HepG2 (cell line): ENCODE measurements around the gene EGFR. TPM values are rescaled to one million over a fixed set of nuclear protein-coding genes. Genes with fewer than 3 reads are reported as not detected.

Experiments used
- ATAC-seq: fragments of 200-7000 bp; cut with Tn5 transposase; 3 replicates; pipeline ENCODE4 v1.9.1; 2020; ENCODE audit warnings: mild to moderate bottlenecking, moderate library complexity
- BruUV-seq: library from RNA; stranded (reverse); fragments of 400-500 nt; replicated peaks from 2 replicates; lab custom pipeline; 2021; lab: Mats Ljungman, UMichigan
- CTCF ChIA-PET: fragments of 300-600 bp; formaldehyde crosslinking; extraction: SDS; loops from one replicate; lab custom pipeline; 2021; ENCODE audit warnings: low total read pairs, inconsistent platforms, low intra/inter-chr PET ratio; lab: Yijun Ruan, JAX
- POLR2A ChIA-PET: fragments of 350-600 bp; sonication (Branson Sonifier 250); formaldehyde crosslinking; loops from one replicate; lab custom pipeline; 2020; ENCODE audit warnings: antibody characterized with exemption, inconsistent platforms; lab: Yijun Ruan, JAX
- DNase-seq: peaks from one replicate; pipeline ENCODE4 v3.0.0-alpha.2; 2015; ENCODE audit warnings: low spot score
- FAIRE-seq: peaks from 3 replicates; lab custom pipeline; 2011; peaks lifted over from hg19 to GRCh38; lab: Jason Lieb, UNC
- H2AFZ ChIP-seq: one replicate; pipeline ENCODE4 v1.6.1; 2011; ENCODE audit warnings: low read length, inconsistent platforms
- H3K27ac ChIP-seq: fragments of 300-600 bp; 3 replicates; pipeline ENCODE4 v1.8.0; 2011; ENCODE audit warnings: mixed run types, mild to moderate bottlenecking, mixed read lengths, low read length, inconsistent platforms; ENCODE audit not compliant: insufficient read depth; ENCODE audit errors: extremely low read length
- H3K27me3 ChIP-seq, 2 experiments: fragments of 200-600 bp in 1 of 2; 2 replicates in 1 of 2; 3 replicates in 1 of 2; pipeline versions ENCODE4 v1.6.0 to v1.8.0; 2011; ENCODE audit warnings: low read length in 2 of 2, mild to moderate bottlenecking in 2 of 2, moderate library complexity in 2 of 2, inconsistent platforms in 1 of 2; ENCODE audit not compliant: insufficient read depth in 2 of 2, control insufficient read depth in 1 of 2
- H3K36me3 ChIP-seq, 2 experiments: fragments of 200-600 bp in 1 of 2; replicated peaks in 1 of 2; 2 replicates in 1 of 2; 3 replicates in 1 of 2; pipeline versions ENCODE4 v1.5.1 to v1.8.0; 2011; ENCODE audit warnings: low read length in 2 of 2, inconsistent platforms in 1 of 2; ENCODE audit not compliant: insufficient read depth in 2 of 2, control insufficient read depth in 1 of 2
- H3K4me1 ChIP-seq: 2 replicates; pipeline ENCODE4 v1.5.1; 2012; ENCODE audit warnings: low read length, inconsistent platforms; ENCODE audit not compliant: insufficient read depth
- H3K4me2 ChIP-seq: 2 replicates; pipeline ENCODE4 v1.6.0; 2011; ENCODE audit warnings: low read depth, low read length, inconsistent platforms
- H3K4me3 ChIP-seq, 3 experiments: fragments of 200-600 bp in 1 of 3; sonication (generic), shearing (Covaris generic) in 1 of 3; replicated peaks in 1 of 3; 2 replicates each; pipeline ENCODE4 v1.5.1; 2011 to 2016; ENCODE audit warnings: low read length in 3 of 3, inconsistent platforms in 2 of 3, low read depth in 2 of 3, mild to moderate bottlenecking in 2 of 3, control low read depth in 1 of 3, mixed read lengths in 1 of 3; ENCODE audit not compliant: insufficient read depth in 1 of 3
- H3K79me2 ChIP-seq: one replicate; pipeline ENCODE4 v1.6.1; 2011; ENCODE audit warnings: low read length, inconsistent platforms; ENCODE audit not compliant: insufficient read depth
- H3K9ac ChIP-seq: 2 replicates; pipeline ENCODE4 v1.6.0; 2011; ENCODE audit warnings: mild to moderate bottlenecking, low read depth, low read length, inconsistent platforms; ENCODE audit not compliant: insufficient read depth
- H3K9me3 ChIP-seq: 2 replicates; pipeline ENCODE4 v1.5.1; 2012; ENCODE audit warnings: mild to moderate bottlenecking, low read length
- H4K20me1 ChIP-seq: 2 replicates; pipeline ENCODE4 v1.6.0; 2011; ENCODE audit warnings: inconsistent platforms, mild to moderate bottlenecking, low read length, moderate library complexity; ENCODE audit not compliant: insufficient read depth
- AGO2 ChIP-seq: fragments of 200-400 bp; formaldehyde crosslinking; optimal IDR thresholded peaks from 2 replicates; pipeline ENCODE3; 2017; ENCODE audit warnings: mild to moderate bottlenecking, low read depth, low read length, moderate library complexity
- BHLHE40 ChIP-seq: IDR thresholded peaks from 2 replicates; pipeline ENCODE4 v1.6.1; 2011; ENCODE audit warnings: low read length, improper control_type of control experiment
- CEBPZ ChIP-seq: IDR thresholded peaks from 2 replicates; pipeline ENCODE4 v1.6.1; 2012; ENCODE audit warnings: low read length, improper control_type of control experiment
- DMAP1 ChIP-seq: IDR thresholded peaks from 2 replicates; pipeline ENCODE4 v1.6.1; 2016
- E2F2 ChIP-seq: sonication (generic); formaldehyde crosslinking; IDR thresholded peaks from 2 replicates; pipeline ENCODE4 v1.4.0; 2020; ENCODE audit warnings: missing genetic modification reagents, borderline replicate concordance
- EEA1 ChIP-seq: sonication (generic); formaldehyde crosslinking; IDR thresholded peaks from 2 replicates; pipeline ENCODE4 v1.5.1; 2020; ENCODE audit warnings: mild to moderate bottlenecking, missing genetic modification reagents, borderline replicate concordance
- FOXM1 ChIP-seq: sonication (generic); formaldehyde crosslinking; IDR thresholded peaks from 2 replicates; pipeline ENCODE4 v1.5.0; 2020; ENCODE audit warnings: missing genetic modification reagents
- MAFK ChIP-seq, 2 experiments: IDR thresholded peaks in 1 of 2; conservative IDR thresholded peaks in 1 of 2; 2 replicates each; pipeline ENCODE4 v1.6.1; 2011; ENCODE audit warnings: improper control_type of control experiment in 2 of 2, low read length in 2 of 2
- SNRNP70 ChIP-seq: fragments of 200-400 bp; formaldehyde crosslinking; IDR thresholded peaks from 2 replicates; pipeline ENCODE4 v1.6.1; 2017; ENCODE audit warnings: mild to moderate bottlenecking, low read depth, low read length, moderate library complexity
- TGIF2 ChIP-seq: IDR thresholded peaks from 2 replicates; pipeline ENCODE4 v1.6.1; 2016; ENCODE audit warnings: control low read depth, missing compliant biosample characterization
- TMF1 ChIP-seq: sonication (generic); formaldehyde crosslinking; IDR thresholded peaks from 2 replicates; pipeline ENCODE4 v1.8.1; 2022; ENCODE audit warnings: low read depth, missing genetic modification reagents
- ZMAT5 ChIP-seq: sonication (generic); formaldehyde crosslinking; IDR thresholded peaks from 2 replicates; pipeline ENCODE4 v1.5.0; 2020; ENCODE audit warnings: mild to moderate bottlenecking, low read depth, missing genetic modification reagents, borderline replicate concordance
- ZNF776 ChIP-seq: sonication (generic); formaldehyde crosslinking; IDR thresholded peaks from 2 replicates; pipeline ENCODE4 v1.4.0; 2020; ENCODE audit warnings: mild to moderate bottlenecking, missing genetic modification reagents
- ZSCAN12 ChIP-seq: sonication (generic); formaldehyde crosslinking; IDR thresholded peaks from 2 replicates; pipeline ENCODE4 v1.9.0; 2021; ENCODE audit warnings: mild to moderate bottlenecking, missing genetic modification reagents
- WGBS: methylation state at CpG from one replicate; pipeline ENCODE4 v1.1.6; 2017; ENCODE audit warnings: low lambda C conversion rate; 5-methylcytosine and 5-hydroxymethylcytosine counted together
- in situ Hi-C: cut with HindIII; loops from 2 replicates; pipeline ENCODE4 v1.10.0; 2017; ENCODE audit warnings: low pct_unique_long_range_greater_than_20kb; ENCODE audit not compliant: extremely low pct_ligation_motif_present
- intact Hi-C: fragments of 100-400 bp; cut with micrococcal nuclease; formaldehyde crosslinking; loops from one replicate; pipeline ENCODE4 v1.10.0; 2022; ENCODE audit not compliant: unreplicated experiment
- polyA plus RNA-seq, 8 experiments: library from polyadenylated mRNA; depleted of rRNA in 3 of 8; stranded (reverse) in 7 of 8; unstranded in 1 of 8; fragments of >200 nt; fragmentation: Illumina TruSeq in 4 of 8; extraction: Trizol in 4 of 8; gene quantifications; 2 replicates each; pipeline versions ENCODE4 v1.2.1 to v1.2.3, GENCODE V29; 2011 to 2016; ENCODE audit warnings: low read depth in 4 of 8, missing spikeins in 1 of 8, mixed read lengths in 1 of 8; ENCODE audit not compliant: insufficient read depth in 1 of 8
- total RNA-seq, 5 experiments: library from RNA; depleted of rRNA; stranded (reverse); fragments of >200 nt; fragmentation: Illumina TruSeq; extraction: Trizol; gene quantifications; 2 replicates each; pipeline ENCODE4 v1.2.3, GENCODE V29; 2016; ENCODE audit warnings: low read depth in 1 of 5

EGFR gene
- total and polyA plus RNA-seq, 2 of the 13 experiments (the other 11 are each of a cell fraction or from before 2014, with no cell fraction given) = 7.0 to 10.0 TPM

GRCh38 chr7:55174856-55175255 is 156.0 kb downstream of the EGFR start:
- ATAC-seq = no peak
- H3K36me3 ChIP-seq = peaks cover 0 to 5% of the 10 kb centered on the region in 2 experiments; a peak in 2 of 5 replicates
- H3K4me2 ChIP-seq = no peak overlapping the region
- H2AFZ ChIP-seq = no peak overlapping the region
- no peak overlapping the region for H3K4me3 ChIP-seq
- ChIA-PET CTCF (no interaction called here), POLR2A (interaction anchor here (1.9 kb wide), 1 partner anchor 13 kb away, joined by 7 read pairs; no protein-coding TSS in a partner anchor)
- no peaks in the 10 kb centered on the region for H3K9me3 ChIP-seq
- DNase-seq = no peak
- H3K27ac ChIP-seq = no peak overlapping the region
- no peak for FAIRE-seq
- H3K79me2 ChIP-seq = peaks cover 9% of the 10 kb centered on the region
- no peaks in the 10 kb centered on the region; a peak in 1 of 5 replicates for H3K27me3 ChIP-seq
- no peak overlapping the region for H3K9ac ChIP-seq
- no peaks in the 10 kb centered on the region for H4K20me1 ChIP-seq
- peaks cover 41% of the 10 kb centered on the region for H3K4me1 ChIP-seq
- intact Hi-C loops (no loop called here), in situ Hi-C loops (no loop called here)
- 92% methylated on average over 1 of the region's 1 CpG for WGBS
- BruUV-seq = no TSS peak
- TF ChIP-seq TMF1 (CRISPR knock-in tag) (no peak), CEBPZ (no peak), DMAP1 (CRISPR knock-in tag) (no peak), FOXM1 (CRISPR knock-in tag) (no peak)

- in situ Hi-C loops (no loop called here), intact Hi-C loops (loop anchor here (1.0 kb wide), 1 partner anchor 11 kb away; no protein-coding TSS in a partner anchor)
- no peaks in the 10 kb centered on the region for H4K20me1 ChIP-seq
- peaks cover 23% of the 10 kb centered on the region for H3K79me2 ChIP-seq
- H2AFZ ChIP-seq = no peak overlapping the region
- H3K36me3 ChIP-seq = peaks cover 0 to 6% of the 10 kb centered on the region in 2 experiments; a peak in 1 of 5 replicates
- ATAC-seq (peak; percentile 41), DNase-seq (no peak), FAIRE-seq (no peak)
- H3K27me3 ChIP-seq = no peaks in the 10 kb centered on the region; a peak in 1 of 5 replicates
- BruUV-seq = TSS peak; percentile 39
- POLR2A ChIA-PET = interaction anchor here (0.5 to 5.1 kb wide), 22 partner anchors 11 to 902 kb away, joined by 3 to 275 read pairs (median 7); partner anchors contain the start of genes EGFR and SEC61G
- H3K9me3 ChIP-seq = no peaks in the 10 kb centered on the region
- CTCF ChIA-PET = no interaction called here
- 40% methylated on average over 3 of the region's 7 CpGs for WGBS
- peak overlapping the region; percentile 3 to 79 (median 49); a peak in 5 of 6 replicates for H3K4me3 ChIP-seq
- H3K27ac ChIP-seq = peak overlapping the region; percentile 99
- peaks cover 63% of the 10 kb centered on the region for H3K4me1 ChIP-seq
- H3K4me2 ChIP-seq = peak overlapping the region; percentile 95
- peak overlapping the region; percentile 98 for H3K9ac ChIP-seq
- TF ChIP-seq E2F2 (CRISPR knock-in tag) = no peak
- no peak for TF ChIP-seq SNRNP70
- no peak for TF ChIP-seq EEA1 (CRISPR knock-in tag)
- no peak for TF ChIP-seq MAFK (conservative IDR thresholded peaks at IDR 0.05 in 1 of 2, IDR thresholded peaks at IDR 0.05 in 1 of 2; ENCODE audit: low read length in 2 of 2)
- TF ChIP-seq AGO2 = peak; percentile 22
- peak; percentile 62 for TF ChIP-seq BHLHE40
- TF ChIP-seq ZMAT5 (CRISPR knock-in tag) = no peak
- TF ChIP-seq TGIF2 (CRISPR knock-in tag) = no peak
- no peak for TF ChIP-seq ZNF776 (CRISPR knock-in tag)
- TF ChIP-seq ZSCAN12 (CRISPR knock-in tag) = no peak
Observed at GRCh38 chr7:55177068-55177530, 158.3 kb downstream of the EGFR start.
